GM12873 (cell line): ENCODE results near the gene EIF1AD.

ENCODE experiments used
- TF ChIP-seq, protein P1 (sequence below): IDR thresholded peaks from 2 replicates; pipeline ENCODE4 v1.5.1; 2012; ENCODE audit warnings: low read depth, mild to moderate bottlenecking, moderate library complexity, low read length, control low read depth; ENCODE audit not compliant: insufficient read depth; ENCODE audit errors: missing control alignments

The EIF1AD gene, protein sequence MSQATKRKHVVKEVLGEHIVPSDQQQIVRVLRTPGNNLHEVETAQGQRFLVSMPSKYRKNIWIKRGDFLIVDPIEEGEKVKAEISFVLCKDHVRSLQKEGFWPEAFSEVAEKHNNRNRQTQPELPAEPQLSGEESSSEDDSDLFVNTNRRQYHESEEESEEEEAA

DNA sequence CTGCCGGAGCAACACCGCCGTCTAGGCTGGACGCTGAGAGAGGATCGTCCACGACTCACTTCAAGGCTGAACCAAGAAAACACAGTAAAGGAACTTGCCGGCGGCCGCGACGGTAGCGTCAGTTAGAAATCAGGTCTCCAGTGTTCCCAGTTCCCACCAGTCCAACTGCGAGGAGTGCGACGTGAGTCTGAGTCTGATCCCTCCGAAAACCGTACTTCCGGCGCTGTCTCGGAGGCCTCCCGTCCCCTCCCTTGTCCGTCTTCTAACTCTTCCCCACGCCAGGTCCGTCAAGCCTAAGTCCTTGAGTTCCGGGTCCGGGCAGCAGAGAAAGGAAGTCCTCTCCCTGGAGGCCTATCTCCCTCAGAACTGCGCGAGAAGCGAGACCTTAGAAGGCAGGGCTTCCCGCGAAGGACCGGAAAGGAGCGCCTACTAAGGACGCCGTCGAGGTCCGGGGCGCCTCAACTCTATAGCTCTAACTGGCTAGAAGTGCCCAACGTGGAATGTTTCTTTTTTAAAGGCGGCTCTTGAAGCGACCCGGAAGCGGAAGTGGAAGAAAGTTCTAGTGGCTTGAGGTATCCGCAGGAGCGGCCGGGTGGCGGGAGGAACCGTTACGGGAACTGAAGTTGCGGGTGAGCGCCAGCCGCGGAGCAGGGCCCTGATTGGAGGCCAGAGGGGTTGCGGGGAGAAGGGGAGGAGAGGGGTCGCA is at the start of gene EIF1AD, which contains the start of gene BANF1:
TSS of gene EIF1AD (minus strand) at position 216 of the 706 bp plus-strand sequence. CDS start 1,768 bp downstream, outside the sequence.
TSS of gene BANF1 (plus strand) at position 562 of the 706 bp plus-strand sequence. CDS start 748 bp downstream, outside the sequence.
- TF ChIP-seq, protein P1, sequence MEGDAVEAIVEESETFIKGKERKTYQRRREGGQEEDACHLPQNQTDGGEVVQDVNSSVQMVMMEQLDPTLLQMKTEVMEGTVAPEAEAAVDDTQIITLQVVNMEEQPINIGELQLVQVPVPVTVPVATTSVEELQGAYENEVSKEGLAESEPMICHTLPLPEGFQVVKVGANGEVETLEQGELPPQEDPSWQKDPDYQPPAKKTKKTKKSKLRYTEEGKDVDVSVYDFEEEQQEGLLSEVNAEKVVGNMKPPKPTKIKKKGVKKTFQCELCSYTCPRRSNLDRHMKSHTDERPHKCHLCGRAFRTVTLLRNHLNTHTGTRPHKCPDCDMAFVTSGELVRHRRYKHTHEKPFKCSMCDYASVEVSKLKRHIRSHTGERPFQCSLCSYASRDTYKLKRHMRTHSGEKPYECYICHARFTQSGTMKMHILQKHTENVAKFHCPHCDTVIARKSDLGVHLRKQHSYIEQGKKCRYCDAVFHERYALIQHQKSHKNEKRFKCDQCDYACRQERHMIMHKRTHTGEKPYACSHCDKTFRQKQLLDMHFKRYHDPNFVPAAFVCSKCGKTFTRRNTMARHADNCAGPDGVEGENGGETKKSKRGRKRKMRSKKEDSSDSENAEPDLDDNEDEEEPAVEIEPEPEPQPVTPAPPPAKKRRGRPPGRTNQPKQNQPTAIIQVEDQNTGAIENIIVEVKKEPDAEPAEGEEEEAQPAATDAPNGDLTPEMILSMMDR: no peak

GRCh38 chr11:66051371-66051765 is 49.4 kb upstream of the EIF1AD start:
- TF ChIP-seq, protein P1: no peak

DNA sequence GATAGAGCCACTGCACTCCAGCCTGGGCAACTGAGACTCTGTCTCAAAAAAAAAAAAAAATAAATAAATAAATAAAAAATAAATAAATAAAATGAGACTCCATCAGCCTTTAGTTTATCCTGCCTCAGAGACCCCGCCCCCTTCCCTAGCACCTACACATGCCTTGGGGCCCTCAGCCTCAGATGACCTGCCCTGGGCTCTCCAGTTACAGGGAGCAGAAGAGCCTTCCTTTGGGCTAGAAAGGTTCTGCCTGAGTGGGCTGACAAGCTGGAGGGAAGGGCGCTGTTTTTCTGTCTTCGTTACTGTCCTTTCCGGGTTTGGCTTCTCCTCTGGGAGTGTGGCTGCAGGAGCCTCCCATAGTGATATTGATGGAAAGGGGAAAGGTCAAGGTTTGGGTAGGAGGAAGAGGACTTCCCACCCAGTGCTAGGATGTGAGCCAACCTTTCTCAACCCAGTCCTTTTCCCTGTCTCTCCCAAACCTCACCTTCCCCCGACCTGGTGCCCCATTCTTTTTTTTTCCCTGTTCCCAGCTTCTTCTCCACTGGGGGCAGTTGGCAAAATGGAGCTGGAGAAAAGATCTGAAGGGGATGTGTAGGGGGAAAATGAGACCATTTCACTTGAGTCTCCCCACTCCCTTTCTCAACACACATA is 48.7 kb upstream of the EIF1AD start:
- TF ChIP-seq, protein P1: no peak

GRCh38 chr11:66048547-66049323 is 46.8 kb upstream of the EIF1AD start, which contains the start of gene GAL3ST3:
Gene GAL3ST3, minus strand, starts transcription at chr11:66049161. Its CDS starts 3,746 bp downstream, at chr11:66045415.
- TF ChIP-seq, protein P1: no peak

- TF ChIP-seq, protein P1: no peak
Observed at GRCh38 chr11:66047541-66048365, 45.8 kb upstream of the EIF1AD start.

DNA sequence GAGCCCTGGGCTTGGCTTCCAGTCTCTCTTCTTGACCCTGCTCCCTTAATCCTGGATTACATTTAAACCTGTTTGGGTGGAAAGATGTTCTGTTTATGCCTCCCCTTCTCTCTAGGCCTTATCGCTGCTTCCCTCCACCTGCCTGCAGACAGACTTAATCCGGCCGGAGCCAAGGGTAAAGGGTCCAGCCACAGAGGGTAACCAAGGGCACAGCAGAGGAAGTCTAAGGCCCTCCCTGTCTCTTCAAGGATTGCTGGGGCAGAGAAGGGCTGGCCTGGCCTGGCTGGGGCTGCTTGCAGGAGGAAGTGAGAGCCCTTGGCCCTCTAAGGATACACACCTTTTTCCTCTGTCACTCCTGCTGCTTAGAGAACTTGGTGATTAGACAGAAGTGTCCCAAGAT is 44.9 kb upstream of the EIF1AD start:
- TF ChIP-seq, protein P1: no peak
